ENCODE results near the gene TRA2A. TPM values are rescaled to one million over a fixed set of nuclear protein-coding genes. Genes with fewer than 3 reads are reported as not detected.
A peak's percentile ranks its signal among the peaks of the same experiment; 100 is the strongest.

Gene TRA2A
- total RNA-seq, 1 experiment from 2014 or later = 169 TPM

DNA sequence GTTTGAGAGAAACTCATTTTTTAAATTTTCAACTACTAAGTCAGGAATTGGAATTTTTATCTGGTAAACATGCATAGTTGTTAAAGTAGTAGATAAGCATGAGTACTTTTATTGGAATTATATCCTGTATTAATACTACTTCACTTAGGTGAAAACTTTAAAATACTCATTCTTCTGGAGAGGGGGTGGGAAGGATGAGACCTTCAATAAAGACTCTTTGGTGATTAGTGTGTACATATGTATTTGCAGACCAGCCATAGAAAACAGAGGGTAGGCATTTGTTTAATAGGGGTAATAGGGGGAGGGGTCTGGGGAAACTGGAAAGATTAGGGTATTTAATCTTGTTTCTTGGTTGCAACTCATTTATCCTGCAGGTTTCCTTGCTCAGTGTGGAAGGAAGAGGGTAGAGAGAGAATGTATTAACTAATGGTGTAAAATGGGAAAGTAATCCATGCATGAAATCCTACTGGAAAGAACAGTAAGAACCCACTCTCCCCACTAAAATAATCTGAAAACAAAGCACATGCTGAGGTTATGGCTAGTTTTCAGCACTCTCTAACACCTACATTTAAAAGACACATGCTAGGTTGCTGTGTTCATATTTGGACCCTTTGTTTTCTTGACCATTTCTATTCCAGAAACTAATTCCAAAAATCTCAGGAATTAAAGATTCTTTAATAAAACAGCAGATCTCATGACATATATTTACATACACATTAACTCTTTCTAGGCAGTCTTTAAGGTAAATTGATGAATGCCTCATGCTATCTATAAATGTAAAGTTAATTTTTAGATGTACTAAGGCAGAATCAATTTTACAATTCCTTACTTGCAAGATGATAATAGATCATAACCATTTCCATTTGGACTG is 55.3 kb downstream of the TRA2A start:
- Histone ChIP-seq H3K23me2 (ENCODE audit: insufficient read length, low read depth, low read length, poor library complexity, severe bottlenecking) (peaks cover 14% of the 10 kb centered on the region), H3K4me2 (ENCODE audit: insufficient read depth, insufficient read length, low read length) (peak overlapping the region; percentile 90), H3K27ac (ENCODE audit: insufficient read length, low read depth, low read length) (no peak overlapping the region), H4K20me1 (ENCODE audit: control insufficient read depth, insufficient read depth, insufficient read length) (no peaks in the 10 kb centered on the region), H3K27me3 (ENCODE audit: insufficient read depth, low read length) (no peaks in the 10 kb centered on the region), H3K79me1 (ENCODE audit: insufficient read depth, low read depth, low read length, poor library complexity, severe bottlenecking) (no peaks in the 10 kb centered on the region), H4K5ac (ENCODE audit: insufficient read length, low read depth, low read length) (no peak overlapping the region), H2BK120ac (ENCODE audit: low read depth, low read length, poor library complexity, severe bottlenecking) (no peak overlapping the region), H3K79me2 (ENCODE audit: insufficient read depth, low read length) (peaks cover 12% of the 10 kb centered on the region; the same call in 1 of the 2 replicates), H4K8ac (replicated peaks; ENCODE audit: insufficient read length, low read depth, low read length) (no peak overlapping the region), H3K14ac (ENCODE audit: insufficient read depth, low read length) (no peak overlapping the region), H3K23ac (ENCODE audit: insufficient read length, low read depth, low read length) (no peak overlapping the region), H3T11ph (ENCODE audit: low read length) (no peak overlapping the region), H3K4me1 (ENCODE audit: insufficient read depth, low read length) (no peaks in the 10 kb centered on the region; the same call in 1 of the 2 replicates), H2BK15ac (ENCODE audit: low read depth, low read length) (no peak overlapping the region), H2AK5ac (ENCODE audit: insufficient read length, low read length) (no peak overlapping the region), H2BK20ac (ENCODE audit: low read depth, low read length, poor library complexity, severe bottlenecking) (no peak overlapping the region), H2BK5ac (ENCODE audit: insufficient read length, low read length) (no peak overlapping the region), H4K91ac (ENCODE audit: insufficient read length, low read depth, low read length) (no peak overlapping the region), H3K4ac (ENCODE audit: low read depth, low read length) (no peak overlapping the region), H2AFZ (ENCODE audit: low read length) (no peak overlapping the region), H3K9ac (ENCODE audit: extremely low read depth, insufficient read length, low read length) (peak overlapping the region; percentile 82), H3K56ac (ENCODE audit: insufficient read length, low read depth, low read length) (no peak overlapping the region), H3K9me3 (ENCODE audit: control insufficient read depth, low read depth, low read length) (no peaks in the 10 kb centered on the region), H2BK12ac (ENCODE audit: insufficient read length, low read depth, low read length) (no peak overlapping the region), H3K18ac (ENCODE audit: insufficient read length, low read depth, low read length) (no peak overlapping the region)
- peak overlapping the region; percentile 91 for H3K4me3 Mint-ChIP-seq
- no peak for DNase-seq
- no peaks in the 10 kb centered on the region for H3K27me3 Mint-ChIP-seq (ENCODE audit: low read depth)
- TF ChIP-seq, protein P1, sequence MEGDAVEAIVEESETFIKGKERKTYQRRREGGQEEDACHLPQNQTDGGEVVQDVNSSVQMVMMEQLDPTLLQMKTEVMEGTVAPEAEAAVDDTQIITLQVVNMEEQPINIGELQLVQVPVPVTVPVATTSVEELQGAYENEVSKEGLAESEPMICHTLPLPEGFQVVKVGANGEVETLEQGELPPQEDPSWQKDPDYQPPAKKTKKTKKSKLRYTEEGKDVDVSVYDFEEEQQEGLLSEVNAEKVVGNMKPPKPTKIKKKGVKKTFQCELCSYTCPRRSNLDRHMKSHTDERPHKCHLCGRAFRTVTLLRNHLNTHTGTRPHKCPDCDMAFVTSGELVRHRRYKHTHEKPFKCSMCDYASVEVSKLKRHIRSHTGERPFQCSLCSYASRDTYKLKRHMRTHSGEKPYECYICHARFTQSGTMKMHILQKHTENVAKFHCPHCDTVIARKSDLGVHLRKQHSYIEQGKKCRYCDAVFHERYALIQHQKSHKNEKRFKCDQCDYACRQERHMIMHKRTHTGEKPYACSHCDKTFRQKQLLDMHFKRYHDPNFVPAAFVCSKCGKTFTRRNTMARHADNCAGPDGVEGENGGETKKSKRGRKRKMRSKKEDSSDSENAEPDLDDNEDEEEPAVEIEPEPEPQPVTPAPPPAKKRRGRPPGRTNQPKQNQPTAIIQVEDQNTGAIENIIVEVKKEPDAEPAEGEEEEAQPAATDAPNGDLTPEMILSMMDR (conservative IDR thresholded peaks at IDR 0.05) = no peak
- H3K4me1 Mint-ChIP-seq = peaks cover 32 to 37% of the 10 kb centered on the region in 2 experiments
- no peaks in the 10 kb centered on the region; a peak in 2 of 5 replicates for H3K9me3 Mint-ChIP-seq
- peaks cover 0 to 3% (median 2%) of the 10 kb centered on the region in 3 experiments; a peak in 5 of 7 replicates for H3K36me3 Mint-ChIP-seq (ENCODE audit: insufficient read depth in 1 of 3, low read depth in 3 of 3)
- peak overlapping the region; percentile 91 to 99 (median 93) for H3K27ac Mint-ChIP-seq
